Effector memory CD4-positive, alpha-beta T cell (primary cell): Measurements from ENCODE around the gene CHPF2.

Experiments used
- DNase-seq, 3 donors: peaks; one replicate each; pipeline ENCODE4 v3.0.0-alpha.2; 2020
- H3K27ac ChIP-seq: 2 replicates; pipeline ENCODE4 v1.7.0; 2013; ENCODE audit warnings: mild to moderate bottlenecking, low read length, moderate library complexity; ENCODE audit not compliant: insufficient read depth, poor library complexity, severe bottlenecking
- H3K27me3 ChIP-seq: replicated peaks from 2 replicates; pipeline ENCODE4 v1.7.0; 2013; ENCODE audit warnings: mild to moderate bottlenecking, low read length; ENCODE audit not compliant: insufficient read depth, control insufficient read depth, poor library complexity, severe bottlenecking
- H3K36me3 ChIP-seq: 2 replicates; pipeline ENCODE4 v1.7.0; 2013; ENCODE audit warnings: mild to moderate bottlenecking, low read length, moderate library complexity; ENCODE audit not compliant: control insufficient read depth, insufficient read depth
- H3K4me1 ChIP-seq: 2 replicates; pipeline ENCODE4 v1.7.0; 2013; ENCODE audit warnings: low read length, mild to moderate bottlenecking; ENCODE audit not compliant: control insufficient read depth, insufficient read depth, poor library complexity, severe bottlenecking
- H3K4me3 ChIP-seq: 2 replicates; pipeline ENCODE4 v1.7.0; 2013; ENCODE audit warnings: low read length, low read depth, mild to moderate bottlenecking; ENCODE audit not compliant: insufficient read depth, poor library complexity, severe bottlenecking
- H3K9me3 ChIP-seq: 2 replicates; pipeline ENCODE4 v1.7.0; 2013; ENCODE audit warnings: mild to moderate bottlenecking, low read length, moderate library complexity; ENCODE audit not compliant: control insufficient read depth

CHPF2 gene

DNA sequence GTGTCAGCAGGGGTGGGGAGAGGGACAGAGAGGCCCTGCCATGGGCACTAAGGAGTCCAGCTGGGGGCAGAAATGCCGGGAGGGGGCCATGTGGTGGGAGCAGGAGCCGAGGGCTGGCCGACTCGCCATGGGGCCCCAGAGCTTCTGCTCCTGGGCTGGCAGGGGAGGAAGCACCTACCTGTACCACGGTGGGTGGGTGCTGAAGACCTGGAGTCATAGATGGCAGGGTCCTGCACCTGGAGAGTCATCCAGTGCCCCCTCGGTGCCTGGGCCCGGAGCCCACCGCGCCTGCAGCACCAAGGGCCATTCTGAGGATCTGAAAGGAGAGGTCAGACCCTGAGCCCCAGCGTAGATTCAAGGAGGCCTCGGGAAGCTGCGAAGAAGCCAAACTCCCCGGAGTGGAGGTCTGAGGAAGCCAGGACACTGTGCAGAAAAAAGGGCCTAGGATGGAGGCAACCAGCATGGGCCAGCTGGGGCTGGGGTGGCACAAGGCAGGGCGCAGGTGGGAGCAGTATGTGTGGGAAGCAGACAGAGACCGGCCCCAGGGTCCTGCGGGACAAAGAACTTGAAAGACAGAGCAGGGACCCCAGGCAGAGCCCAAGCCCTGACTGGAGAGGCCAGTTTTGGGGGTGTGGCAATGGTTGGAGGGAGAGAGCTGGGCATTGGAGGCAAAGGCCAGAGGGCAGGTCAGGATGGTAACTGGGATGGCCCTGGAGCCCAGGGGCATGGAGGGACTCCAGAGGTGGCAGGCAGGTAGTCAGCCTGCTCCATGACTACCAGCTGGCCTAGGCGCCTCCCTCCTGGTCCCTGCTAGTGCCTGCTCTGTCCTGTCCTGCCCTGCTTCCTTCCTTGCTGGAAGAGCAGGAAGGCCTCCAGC, 42.9 kb downstream of the CHPF2 start:
- H3K27ac ChIP-seq, result no peak overlapping the region
- H3K36me3 ChIP-seq, result no peaks in the 10 kb centered on the region
- no peaks in the 10 kb centered on the region for H3K27me3 ChIP-seq
- H3K9me3 ChIP-seq, result no peaks in the 10 kb centered on the region
- peaks cover 9% of the 10 kb centered on the region for H3K4me1 ChIP-seq
- DNase-seq, result no peak
- no peak overlapping the region for H3K4me3 ChIP-seq

DNA sequence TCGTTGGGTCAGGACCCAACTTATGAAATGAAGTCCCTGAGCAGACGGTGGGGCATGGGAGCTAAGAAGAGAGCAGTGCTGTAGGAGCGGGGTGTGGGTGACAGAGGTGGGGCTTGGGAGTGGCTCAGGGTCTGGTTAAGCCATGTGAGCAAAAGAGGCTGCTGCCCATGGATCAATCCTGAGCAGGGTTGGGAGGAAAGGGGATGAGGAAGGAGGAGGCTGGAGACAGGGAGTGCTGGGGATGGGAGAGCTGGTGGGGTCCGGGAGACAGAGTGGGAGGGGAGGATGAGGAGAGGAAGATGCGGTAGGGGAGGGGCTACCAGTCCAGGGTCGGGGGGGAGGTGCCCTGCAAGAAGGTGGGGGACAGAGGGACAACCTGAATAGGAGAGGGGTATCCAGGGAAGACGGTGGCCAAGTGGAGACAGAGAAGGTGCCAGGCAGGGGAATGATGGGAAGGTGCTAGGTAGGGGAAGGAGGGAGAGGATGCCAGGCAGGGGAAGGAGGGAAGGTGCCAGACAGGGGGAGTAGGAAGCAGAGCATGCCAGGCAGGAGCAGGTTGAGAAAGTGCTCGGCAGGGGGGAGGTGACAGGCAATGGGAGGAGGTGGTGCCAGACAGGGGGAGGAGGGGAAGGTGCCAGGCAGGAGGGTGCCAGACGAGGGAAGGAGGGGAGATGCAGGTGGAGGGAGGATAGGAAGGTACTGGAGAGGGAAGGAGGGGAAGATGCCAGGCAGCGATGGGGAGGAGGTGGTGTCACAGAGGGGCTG, 43.7 kb downstream of the CHPF2 start:
- Histone ChIP-seq H3K27me3 (no peaks in the 10 kb centered on the region), H3K9me3 (no peaks in the 10 kb centered on the region), H3K4me3 (peak overlapping the region; percentile 39), H3K27ac (no peak overlapping the region), H3K4me1 (peaks cover 9% of the 10 kb centered on the region), H3K36me3 (no peaks in the 10 kb centered on the region)
- no peak for DNase-seq

DNA sequence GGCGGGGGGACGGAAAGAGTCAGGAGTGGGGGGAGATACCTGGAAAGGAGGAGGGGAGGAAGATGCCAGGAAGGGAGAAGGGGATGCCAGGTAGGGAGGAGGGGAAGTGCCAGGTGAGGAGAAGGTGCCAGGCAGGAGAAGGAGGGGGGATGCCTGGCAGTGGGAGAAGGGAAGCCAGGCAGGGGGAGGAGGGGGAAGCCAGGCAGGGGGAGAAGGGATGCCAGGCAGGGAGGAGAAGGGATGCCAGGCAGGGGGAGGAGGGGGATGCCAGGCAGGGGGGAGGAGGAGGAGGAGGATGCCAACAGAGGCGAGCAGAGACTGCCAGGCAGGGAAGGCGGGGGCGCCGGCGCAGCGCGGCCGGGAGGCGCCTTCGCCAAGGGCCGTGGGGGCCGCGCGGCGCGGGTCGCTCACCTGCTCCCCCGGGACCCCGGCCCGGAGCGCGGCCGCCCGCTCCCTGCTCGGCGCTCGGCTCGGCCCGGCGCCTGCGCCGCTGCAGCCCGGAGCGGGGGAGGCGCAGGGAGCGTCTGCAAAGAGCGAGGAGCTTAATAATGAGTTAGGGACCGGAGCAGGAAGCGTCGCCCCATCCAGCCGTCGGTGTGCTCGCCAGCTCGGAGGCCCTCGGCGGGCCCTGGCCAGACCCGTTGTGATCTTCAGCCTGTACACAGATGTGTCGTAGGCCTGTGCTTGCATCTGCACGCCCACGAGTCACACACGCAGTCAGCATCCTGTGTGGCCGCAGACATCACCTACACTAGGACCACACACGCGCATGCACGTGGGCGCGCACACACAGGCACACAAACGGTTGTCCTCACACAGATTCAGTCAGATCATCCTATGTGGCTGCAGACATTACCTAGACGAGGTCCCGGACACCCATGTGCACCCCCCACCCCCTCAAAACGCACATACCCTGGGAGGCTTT, 44.6 kb downstream of the CHPF2 start:
- Histone ChIP-seq H3K9me3 (no peaks in the 10 kb centered on the region), H3K27ac (no peak overlapping the region), H3K27me3 (no peaks in the 10 kb centered on the region), H3K4me1 (peaks cover 9% of the 10 kb centered on the region), H3K36me3 (no peaks in the 10 kb centered on the region), H3K4me3 (peak overlapping the region; percentile 62)
- peak in 1 of 3 donors; percentile 8 for DNase-seq

DNA sequence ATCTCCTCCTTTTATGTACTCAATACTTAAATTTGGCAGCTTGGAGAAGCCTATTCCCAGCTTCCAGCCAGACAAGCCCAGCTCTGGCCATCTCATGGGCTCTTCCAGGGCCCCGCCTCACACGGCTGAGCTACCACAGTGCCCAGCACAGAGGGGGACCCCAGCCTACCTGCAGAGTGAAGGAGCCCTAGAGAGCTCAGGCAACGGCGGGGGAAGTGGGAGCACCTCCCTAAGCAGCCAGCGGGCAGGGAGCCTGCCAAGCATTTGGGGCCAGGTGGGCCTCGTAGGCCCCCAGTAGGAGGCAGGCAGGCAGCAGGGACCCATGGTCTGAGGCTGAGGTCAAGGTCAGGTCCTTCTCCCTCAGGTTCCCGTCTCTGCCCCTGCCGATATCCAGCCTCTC, 45.3 kb downstream of the CHPF2 start:
- H3K27ac ChIP-seq, result no peak overlapping the region
- peaks cover 9% of the 10 kb centered on the region for H3K4me1 ChIP-seq
- H3K4me3 ChIP-seq, result peak overlapping the region; percentile 62
- H3K36me3 ChIP-seq, result no peaks in the 10 kb centered on the region
- H3K9me3 ChIP-seq, result no peaks in the 10 kb centered on the region
- H3K27me3 ChIP-seq, result no peaks in the 10 kb centered on the region
- DNase-seq, result no peak

DNA sequence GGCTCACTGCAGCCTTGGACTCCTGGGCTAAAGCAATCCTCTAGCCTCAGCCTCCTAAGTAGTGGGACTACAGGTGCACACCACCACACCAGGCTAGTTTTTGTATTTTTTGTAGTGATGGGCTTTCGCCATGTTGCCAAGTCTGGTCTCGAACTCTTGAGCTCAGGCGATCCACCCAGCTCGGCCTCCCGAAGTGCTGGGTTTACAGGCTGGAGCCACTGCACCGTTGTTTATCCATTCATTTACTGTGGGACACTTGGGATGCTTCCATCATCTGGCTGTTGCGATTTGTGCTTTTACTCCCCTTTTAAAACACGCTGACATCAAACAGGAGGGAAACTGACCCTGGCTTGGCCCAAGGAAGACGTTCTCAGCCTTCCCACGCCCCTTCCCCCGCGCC, 46.7 kb downstream of the CHPF2 start:
- H3K27ac ChIP-seq, result no peak overlapping the region
- H3K4me1 ChIP-seq, result peaks cover 9% of the 10 kb centered on the region
- H3K36me3 ChIP-seq, result no peaks in the 10 kb centered on the region
- no peaks in the 10 kb centered on the region for H3K27me3 ChIP-seq
- no peaks in the 10 kb centered on the region for H3K9me3 ChIP-seq
- H3K4me3 ChIP-seq, result no peak overlapping the region
- no peak for DNase-seq

DNA sequence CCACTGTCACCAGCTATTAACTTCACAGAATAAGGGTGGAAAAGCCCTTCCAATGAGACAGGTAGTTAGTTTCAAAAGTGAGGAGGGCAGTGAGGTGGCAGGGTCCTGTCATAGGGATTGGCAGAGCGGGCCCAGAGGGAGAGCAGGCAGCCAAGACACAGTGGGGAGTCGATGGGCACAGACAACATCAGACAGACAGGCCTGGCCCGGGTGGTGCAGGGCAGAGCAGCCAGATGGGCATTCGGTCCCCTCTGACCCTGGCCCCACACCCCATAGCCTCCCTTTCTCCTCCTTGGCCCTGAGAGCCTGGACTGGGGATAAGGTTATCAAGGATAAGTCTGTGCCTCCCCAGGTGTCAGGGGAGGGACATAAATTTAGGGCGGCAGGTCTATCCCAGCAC, 47.6 kb downstream of the CHPF2 start:
- Histone ChIP-seq H3K9me3 (no peaks in the 10 kb centered on the region), H3K27me3 (no peaks in the 10 kb centered on the region), H3K36me3 (no peaks in the 10 kb centered on the region), H3K4me1 (peaks cover 9% of the 10 kb centered on the region), H3K4me3 (no peak overlapping the region), H3K27ac (no peak overlapping the region)
- DNase-seq, result no peak

DNA sequence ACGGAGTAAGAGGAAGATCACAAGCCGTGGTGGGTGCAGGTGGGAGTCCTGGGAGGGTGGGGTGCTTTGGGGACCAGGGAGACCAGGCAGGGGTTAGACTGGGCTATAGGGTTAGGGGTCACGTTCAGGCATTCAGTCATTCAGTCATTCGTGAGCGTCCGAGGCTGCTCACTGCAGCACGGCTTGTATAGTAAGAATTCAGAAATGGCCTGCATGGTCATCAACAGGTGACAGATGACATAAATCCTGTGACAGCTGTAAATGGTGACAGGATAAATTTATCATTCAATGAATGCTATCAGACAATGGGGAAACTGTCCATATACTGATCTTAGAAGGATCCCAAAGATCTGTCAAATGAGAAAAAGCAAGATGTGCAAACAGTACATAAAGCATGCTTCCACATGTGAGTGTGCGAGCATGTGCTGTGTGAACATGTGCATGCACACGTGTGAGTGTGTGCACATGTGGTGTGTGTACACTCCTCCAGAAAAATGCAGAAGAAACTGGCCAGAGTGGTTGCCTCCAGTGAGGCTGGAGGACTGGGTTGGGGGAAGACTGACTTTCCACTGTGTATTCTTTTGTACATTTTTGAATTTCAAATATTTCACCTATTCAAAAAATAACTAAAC, 48.2 kb downstream of the CHPF2 start:
- Histone ChIP-seq H3K4me1 (peaks cover 9% of the 10 kb centered on the region), H3K9me3 (no peaks in the 10 kb centered on the region), H3K27ac (no peak overlapping the region), H3K4me3 (no peak overlapping the region), H3K27me3 (no peaks in the 10 kb centered on the region), H3K36me3 (no peaks in the 10 kb centered on the region)
- DNase-seq, result no peak

DNA sequence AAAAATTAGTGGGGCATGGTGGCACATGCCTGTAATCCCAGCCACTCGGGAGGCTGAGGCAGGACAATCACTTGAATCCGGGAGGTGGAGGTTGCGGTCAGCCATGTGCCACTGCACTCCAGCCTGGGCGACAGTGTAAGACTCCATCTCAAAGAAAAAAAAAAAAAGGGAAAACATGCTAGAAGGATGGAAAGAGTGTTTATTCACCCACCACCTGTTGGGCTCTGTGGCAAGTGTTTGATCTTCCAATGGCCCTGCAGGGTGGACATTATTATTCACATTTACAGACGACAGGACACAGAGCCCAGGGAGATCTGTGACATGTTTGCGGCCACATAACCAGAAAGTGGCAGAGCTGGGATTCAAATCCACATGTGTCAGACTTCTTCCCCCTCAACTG, 49.4 kb downstream of the CHPF2 start:
- Histone ChIP-seq H3K4me3 (no peak overlapping the region), H3K27me3 (no peaks in the 10 kb centered on the region), H3K9me3 (no peaks in the 10 kb centered on the region), H3K27ac (no peak overlapping the region), H3K4me1 (peaks cover under 1% of the 10 kb centered on the region), H3K36me3 (no peaks in the 10 kb centered on the region)
- DNase-seq, result no peak

DNA sequence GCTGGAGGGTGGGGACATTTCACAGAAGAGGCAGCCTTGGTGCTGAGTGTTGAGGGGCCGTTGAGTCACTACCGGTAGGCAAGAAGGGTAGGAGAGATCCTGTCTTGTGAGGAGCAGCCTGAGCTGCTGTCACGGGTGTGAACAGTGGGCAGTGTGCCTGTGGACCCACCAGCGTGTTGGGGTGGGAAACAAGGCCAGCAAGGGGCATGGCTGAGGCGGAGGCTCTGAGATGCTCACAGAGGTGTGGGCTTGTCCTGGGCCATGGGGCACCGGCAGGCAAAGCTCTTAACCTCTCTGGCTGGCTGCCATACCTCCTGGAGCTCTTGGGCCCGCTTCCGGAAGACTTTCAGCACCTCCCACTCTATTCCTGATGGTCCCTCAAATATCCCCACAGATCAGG, 49.8 kb downstream of the CHPF2 start:
- Histone ChIP-seq H3K36me3 (no peaks in the 10 kb centered on the region), H3K27me3 (no peaks in the 10 kb centered on the region), H3K4me1 (no peaks in the 10 kb centered on the region), H3K27ac (no peak overlapping the region), H3K4me3 (no peak overlapping the region), H3K9me3 (no peaks in the 10 kb centered on the region)
- DNase-seq, result no peak
